ENCODE measurements around the gene NR3C2. TPM values are rescaled to one million over a fixed set of nuclear protein-coding genes. Genes with fewer than 3 reads are reported as not detected.

The NR3C2 gene
- total and polyA plus RNA-seq, 3 donors from 2014 or later, result 17.6 to 28.1 (median 19.9) TPM

GRCh38 chr4:148152868-148153625 lies 289.2 kb downstream of the NR3C2 start:
- TF ChIP-seq, protein P1, sequence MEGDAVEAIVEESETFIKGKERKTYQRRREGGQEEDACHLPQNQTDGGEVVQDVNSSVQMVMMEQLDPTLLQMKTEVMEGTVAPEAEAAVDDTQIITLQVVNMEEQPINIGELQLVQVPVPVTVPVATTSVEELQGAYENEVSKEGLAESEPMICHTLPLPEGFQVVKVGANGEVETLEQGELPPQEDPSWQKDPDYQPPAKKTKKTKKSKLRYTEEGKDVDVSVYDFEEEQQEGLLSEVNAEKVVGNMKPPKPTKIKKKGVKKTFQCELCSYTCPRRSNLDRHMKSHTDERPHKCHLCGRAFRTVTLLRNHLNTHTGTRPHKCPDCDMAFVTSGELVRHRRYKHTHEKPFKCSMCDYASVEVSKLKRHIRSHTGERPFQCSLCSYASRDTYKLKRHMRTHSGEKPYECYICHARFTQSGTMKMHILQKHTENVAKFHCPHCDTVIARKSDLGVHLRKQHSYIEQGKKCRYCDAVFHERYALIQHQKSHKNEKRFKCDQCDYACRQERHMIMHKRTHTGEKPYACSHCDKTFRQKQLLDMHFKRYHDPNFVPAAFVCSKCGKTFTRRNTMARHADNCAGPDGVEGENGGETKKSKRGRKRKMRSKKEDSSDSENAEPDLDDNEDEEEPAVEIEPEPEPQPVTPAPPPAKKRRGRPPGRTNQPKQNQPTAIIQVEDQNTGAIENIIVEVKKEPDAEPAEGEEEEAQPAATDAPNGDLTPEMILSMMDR (IDR thresholded peaks at IDR 0.05), result no peak
- no peak for TF ChIP-seq POLR2A (IDR thresholded peaks at IDR 0.05)
- WGBS, 2 donors, result 89 to 97% methylated on average over 4 of the region's 4 CpGs
- no peaks in the 10 kb centered on the region for H3K9me3 ChIP-seq
- intact Hi-C loops (cut with DNase I; ENCODE audit: low total_unique reads), result no loop called here
- no peaks in the 10 kb centered on the region for H3K4me1 ChIP-seq
- H3K4me3 ChIP-seq, result no peak overlapping the region
- H3K27me3 ChIP-seq, result no peaks in the 10 kb centered on the region
- H3K36me3 ChIP-seq (ENCODE audit: low read depth, missing control alignments), result no peaks in the 10 kb centered on the region
- H3K27ac ChIP-seq, result no peak overlapping the region
- no peak for DNase-seq

DNA sequence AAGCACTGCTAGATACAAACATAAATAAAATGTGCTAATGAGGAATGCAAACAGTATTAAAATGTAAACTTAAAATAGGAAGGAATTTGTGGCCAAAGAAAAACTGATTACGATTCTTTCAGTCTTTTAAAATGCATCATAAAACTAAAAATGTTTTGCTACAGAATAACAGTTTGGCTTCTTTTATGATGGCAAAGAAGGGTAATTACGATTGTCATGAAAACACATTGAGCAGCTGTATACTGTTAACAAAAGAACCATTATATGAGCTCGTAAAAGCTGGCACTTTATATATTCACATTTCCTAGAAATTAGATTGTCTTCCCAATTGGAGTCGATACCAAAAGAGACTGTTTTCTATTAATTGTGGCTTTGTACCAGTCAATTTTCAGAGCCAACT lies 290.4 kb downstream of the NR3C2 start:
- H3K9me3 ChIP-seq, result no peaks in the 10 kb centered on the region
- H3K36me3 ChIP-seq (ENCODE audit: low read depth, missing control alignments), result no peaks in the 10 kb centered on the region
- H3K27me3 ChIP-seq, result no peaks in the 10 kb centered on the region
- H3K27ac ChIP-seq, result no peak overlapping the region
- intact Hi-C loops (cut with DNase I; ENCODE audit: low total_unique reads), result no loop called here
- no peak for DNase-seq
- H3K4me1 ChIP-seq, result no peaks in the 10 kb centered on the region
- TF ChIP-seq, protein P1 (IDR thresholded peaks at IDR 0.05), result no peak
- no peak for TF ChIP-seq POLR2A (IDR thresholded peaks at IDR 0.05)
- no peak overlapping the region for H3K4me3 ChIP-seq
- 71 to 81% methylated on average over 4 of the region's 4 CpGs for WGBS, 2 donors

- TF ChIP-seq, protein P1 (IDR thresholded peaks at IDR 0.05), result no peak
- no peak for TF ChIP-seq POLR2A (IDR thresholded peaks at IDR 0.05)
- no peaks in the 10 kb centered on the region for H3K36me3 ChIP-seq (ENCODE audit: low read depth, missing control alignments)
- no peaks in the 10 kb centered on the region for H3K9me3 ChIP-seq
- 90 to 99% methylated on average over 6 of the region's 6 CpGs for WGBS, 2 donors
- H3K27ac ChIP-seq, result no peak overlapping the region
- no peaks in the 10 kb centered on the region for H3K27me3 ChIP-seq
- H3K4me1 ChIP-seq, result no peaks in the 10 kb centered on the region
- intact Hi-C loops (cut with DNase I; ENCODE audit: low total_unique reads), result no loop called here
- no peak for DNase-seq
- no peak overlapping the region for H3K4me3 ChIP-seq
Measured at GRCh38 chr4:148145475-148145874, 296.7 kb downstream of the NR3C2 start.

DNA sequence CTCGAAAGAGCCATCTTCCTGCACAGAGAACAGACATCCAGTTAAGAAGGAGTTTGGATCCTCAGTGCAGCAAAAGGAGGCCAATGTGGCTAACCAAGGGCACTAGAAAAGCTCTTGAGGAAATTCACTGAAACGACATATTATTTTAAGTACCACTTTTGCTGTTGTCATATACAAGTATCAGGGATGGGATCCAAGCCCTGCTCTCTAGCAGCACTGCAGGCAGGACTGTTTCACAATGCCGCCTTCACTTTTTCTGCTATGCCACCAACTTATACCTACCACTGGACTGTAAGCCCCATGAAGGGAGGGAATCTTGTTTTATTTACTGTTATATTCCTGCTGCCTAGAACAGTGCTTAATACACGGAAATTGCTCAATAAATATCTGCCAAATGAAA lies 299.0 kb downstream of the NR3C2 start:
- WGBS, 2 donors, result 84 to 91% methylated on average over 4 of the region's 4 CpGs

More for the DNA sequence above, 299.0 kb downstream of the NR3C2 start:
- no peak for DNase-seq
- H3K4me1 ChIP-seq, result no peaks in the 10 kb centered on the region
- TF ChIP-seq, protein P1 (IDR thresholded peaks at IDR 0.05), result no peak
- no peak for TF ChIP-seq POLR2A (IDR thresholded peaks at IDR 0.05)
- intact Hi-C loops (cut with DNase I; ENCODE audit: low total_unique reads), result no loop called here
- H3K27me3 ChIP-seq, result no peaks in the 10 kb centered on the region
- H3K36me3 ChIP-seq (ENCODE audit: low read depth, missing control alignments), result no peaks in the 10 kb centered on the region
- H3K9me3 ChIP-seq, result no peaks in the 10 kb centered on the region
- no peak overlapping the region for H3K27ac ChIP-seq
- H3K4me3 ChIP-seq, result no peak overlapping the region

Measured in testis (tissue), 3 donors.